OCI-LY3 (cell line): Measurements from ENCODE around the gene UFC1.

Experiments used
- H2AFZ ChIP-seq: fragments of 200-600, 300-600 bp; shearing (Covaris generic); 2 replicates; pipeline ENCODE4 v1.6.0; 2014; ENCODE audit warnings: antibody characterized with exemption, low read depth, low read length
- H3K27ac ChIP-seq: fragments of 200-600, 300-600 bp; sonication (generic); 2 replicates; pipeline ENCODE4 v1.5.1; 2014; ENCODE audit warnings: mild to moderate bottlenecking, low read length, moderate library complexity, mixed read lengths
- H3K27me3 ChIP-seq: fragments of 200-600, 300-600 bp; sonication (generic); 2 replicates; pipeline ENCODE4 v1.6.1; 2014; ENCODE audit warnings: low read depth, low read length, mixed read lengths
- H3K36me3 ChIP-seq: fragments of 200-600, 300-600 bp; sonication (generic); replicated peaks from 2 replicates; pipeline ENCODE3; 2014; ENCODE audit warnings: low read depth, low read length, mixed read lengths
- H3K4me1 ChIP-seq: fragments of 300-600, 200-600 bp; sonication (generic); 2 replicates; pipeline ENCODE4 v1.6.1; 2014; ENCODE audit warnings: low read length, mixed read lengths
- H3K4me2 ChIP-seq: fragments of 200-600, 300-600 bp; sonication (generic); 2 replicates; pipeline ENCODE4 v1.6.1; 2014; ENCODE audit warnings: low read length, mixed read lengths
- H3K4me3 ChIP-seq: fragments of 300-600, 200-600 bp; sonication (generic); 2 replicates; pipeline ENCODE4 v1.5.1; 2014; ENCODE audit warnings: antibody characterized with exemption, mild to moderate bottlenecking, low read length, moderate library complexity
- H3K79me2 ChIP-seq: fragments of 300-600, 200-600 bp; shearing (Covaris generic); 2 replicates; pipeline ENCODE4 v1.6.1; 2014; ENCODE audit warnings: mild to moderate bottlenecking, low read length, mixed read lengths
- H3K9ac ChIP-seq: fragments of 300-600, 200-600 bp; shearing (Covaris generic); 2 replicates; pipeline ENCODE4 v1.6.0; 2014; ENCODE audit warnings: mild to moderate bottlenecking, low read length, moderate library complexity
- H3K9me3 ChIP-seq: fragments of 200-600, 300-600 bp; shearing (Covaris generic); 2 replicates; pipeline ENCODE4 v1.6.1; 2014; ENCODE audit warnings: low read length, mixed read lengths; ENCODE audit not compliant: insufficient read depth
- H4K20me1 ChIP-seq: fragments of 200-600, 300-600 bp; sonication (generic); 2 replicates; pipeline ENCODE4 v1.6.1; 2016; ENCODE audit warnings: low read length, mixed read lengths; ENCODE audit not compliant: insufficient read depth
- EZH2phosphoT487 ChIP-seq: fragments of 200-600 bp; shearing (Covaris generic); IDR thresholded peaks from 2 replicates; pipeline ENCODE4 v1.6.1; 2018; ENCODE audit warnings: antibody characterized with exemption, mixed run types, low read depth
- TF ChIP-seq, protein P1 (sequence below): fragments of 200-600, 300-600 bp; sonication (generic); IDR thresholded peaks from 2 replicates; pipeline ENCODE4 v1.5.1; 2014; ENCODE audit warnings: antibody characterized with exemption, low read length, low read depth

The UFC1 gene

DNA sequence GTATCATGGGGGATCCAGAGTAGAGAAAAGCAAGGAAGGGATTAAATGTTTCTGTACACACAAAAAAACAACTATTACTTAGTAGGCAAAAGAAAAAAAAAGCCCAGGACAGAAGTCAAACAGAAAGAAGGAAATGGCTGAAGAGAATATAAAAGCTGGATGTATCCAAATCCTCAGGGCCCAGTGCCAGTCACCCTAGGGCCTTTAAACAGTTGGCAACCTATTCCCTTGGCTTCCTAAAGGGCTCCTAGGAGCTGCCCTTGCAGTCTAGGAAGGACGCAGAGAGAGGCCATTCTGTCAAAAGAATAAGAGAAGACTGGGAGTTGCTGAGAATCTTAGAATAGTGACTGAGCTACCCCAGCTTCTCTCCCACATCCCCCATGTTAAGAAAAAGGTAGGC, 18.6 kb downstream of the UFC1 start:
- no peaks in the 10 kb centered on the region for H4K20me1 ChIP-seq
- no peak overlapping the region for H3K4me3 ChIP-seq
- peaks cover 13% of the 10 kb centered on the region for H3K4me1 ChIP-seq
- peaks cover 15% of the 10 kb centered on the region for H3K79me2 ChIP-seq
- peaks cover 55% of the 10 kb centered on the region for H3K36me3 ChIP-seq
- no peak overlapping the region for H3K4me2 ChIP-seq
- H3K27ac ChIP-seq: no peak overlapping the region
- no peak overlapping the region for H3K9ac ChIP-seq
- no peak for TF ChIP-seq EZH2phosphoT487
- TF ChIP-seq, protein P1, sequence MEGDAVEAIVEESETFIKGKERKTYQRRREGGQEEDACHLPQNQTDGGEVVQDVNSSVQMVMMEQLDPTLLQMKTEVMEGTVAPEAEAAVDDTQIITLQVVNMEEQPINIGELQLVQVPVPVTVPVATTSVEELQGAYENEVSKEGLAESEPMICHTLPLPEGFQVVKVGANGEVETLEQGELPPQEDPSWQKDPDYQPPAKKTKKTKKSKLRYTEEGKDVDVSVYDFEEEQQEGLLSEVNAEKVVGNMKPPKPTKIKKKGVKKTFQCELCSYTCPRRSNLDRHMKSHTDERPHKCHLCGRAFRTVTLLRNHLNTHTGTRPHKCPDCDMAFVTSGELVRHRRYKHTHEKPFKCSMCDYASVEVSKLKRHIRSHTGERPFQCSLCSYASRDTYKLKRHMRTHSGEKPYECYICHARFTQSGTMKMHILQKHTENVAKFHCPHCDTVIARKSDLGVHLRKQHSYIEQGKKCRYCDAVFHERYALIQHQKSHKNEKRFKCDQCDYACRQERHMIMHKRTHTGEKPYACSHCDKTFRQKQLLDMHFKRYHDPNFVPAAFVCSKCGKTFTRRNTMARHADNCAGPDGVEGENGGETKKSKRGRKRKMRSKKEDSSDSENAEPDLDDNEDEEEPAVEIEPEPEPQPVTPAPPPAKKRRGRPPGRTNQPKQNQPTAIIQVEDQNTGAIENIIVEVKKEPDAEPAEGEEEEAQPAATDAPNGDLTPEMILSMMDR: no peak
- H3K9me3 ChIP-seq: no peaks in the 10 kb centered on the region
- H2AFZ ChIP-seq: no peak overlapping the region
- H3K27me3 ChIP-seq: no peaks in the 10 kb centered on the region

DNA sequence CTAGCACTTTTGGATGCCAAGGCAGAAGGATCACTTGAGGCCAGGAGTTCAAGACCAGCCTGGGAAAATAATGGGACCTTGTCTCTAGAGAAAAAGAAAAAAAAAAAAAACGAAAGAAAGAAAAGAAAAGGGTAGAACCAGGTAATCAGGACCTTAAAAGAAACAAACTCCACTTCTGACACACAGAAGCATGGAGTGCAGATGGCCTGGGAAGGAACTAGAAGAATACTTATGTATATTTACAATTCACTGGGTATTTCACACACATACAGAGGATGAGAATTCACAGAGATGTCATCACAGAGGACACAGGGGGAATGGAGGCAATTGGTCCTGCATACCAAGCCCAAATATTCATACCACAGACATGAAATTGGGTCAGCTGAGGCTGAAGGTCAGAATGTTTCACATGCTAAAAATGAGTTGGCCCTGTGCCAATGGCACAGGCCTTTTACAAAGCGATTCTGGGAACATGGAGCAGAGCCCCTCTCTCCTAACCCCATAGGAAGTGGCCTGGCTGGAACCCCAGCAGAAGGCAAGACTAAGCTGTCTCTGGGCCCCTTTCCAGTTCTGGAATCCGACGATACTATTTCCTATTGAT, 19.1 kb downstream of the UFC1 start:
- H3K4me1 ChIP-seq: peaks cover 13% of the 10 kb centered on the region
- no peak overlapping the region for H3K4me2 ChIP-seq
- H3K27ac ChIP-seq: no peak overlapping the region
- H3K9ac ChIP-seq: no peak overlapping the region
- TF ChIP-seq, protein P1: no peak
- TF ChIP-seq EZH2phosphoT487: no peak
- no peaks in the 10 kb centered on the region for H4K20me1 ChIP-seq
- H3K79me2 ChIP-seq: peaks cover 15% of the 10 kb centered on the region
- no peak overlapping the region for H3K4me3 ChIP-seq
- no peaks in the 10 kb centered on the region for H3K9me3 ChIP-seq
- no peak overlapping the region for H2AFZ ChIP-seq
- no peaks in the 10 kb centered on the region for H3K27me3 ChIP-seq
- H3K36me3 ChIP-seq: peaks cover 55% of the 10 kb centered on the region

GRCh38 chr1:161173711-161174110, 19.9 kb downstream of the UFC1 start:
- Histone ChIP-seq H4K20me1 (no peaks in the 10 kb centered on the region), H3K79me2 (peaks cover 15% of the 10 kb centered on the region), H3K4me2 (no peak overlapping the region), H3K4me3 (no peak overlapping the region), H3K27ac (no peak overlapping the region), H3K9me3 (no peaks in the 10 kb centered on the region), H3K36me3 (peaks cover 55% of the 10 kb centered on the region), H3K9ac (no peak overlapping the region), H2AFZ (no peak overlapping the region), H3K4me1 (peaks cover 21% of the 10 kb centered on the region), H3K27me3 (no peaks in the 10 kb centered on the region)
- TF ChIP-seq EZH2phosphoT487: no peak
- TF ChIP-seq, protein P1: no peak

DNA sequence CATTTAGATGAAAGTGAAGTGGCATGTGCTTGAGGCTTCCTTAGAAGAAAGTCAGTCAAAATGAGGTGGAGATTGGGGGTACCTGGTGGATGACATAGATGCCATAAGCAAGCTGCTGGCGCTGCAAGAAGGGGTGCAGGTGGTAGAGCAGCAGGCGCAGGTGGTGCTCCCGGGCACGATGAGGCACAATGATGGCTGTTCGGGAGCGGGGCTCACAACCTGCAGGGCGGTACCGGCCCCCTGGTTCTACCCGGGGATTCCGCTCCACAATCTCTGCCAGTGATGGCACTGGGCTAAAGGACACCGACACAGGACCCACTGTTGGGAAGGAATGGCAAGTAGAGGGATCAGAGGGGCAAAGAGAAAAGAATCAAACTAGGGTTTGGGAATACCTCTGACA, 21.1 kb downstream of the UFC1 start:
- H3K36me3 ChIP-seq: peaks cover 52% of the 10 kb centered on the region
- no peak overlapping the region for H3K9ac ChIP-seq
- H3K27ac ChIP-seq: no peak overlapping the region
- H3K79me2 ChIP-seq: peaks cover 15% of the 10 kb centered on the region
- H4K20me1 ChIP-seq: no peaks in the 10 kb centered on the region
- H3K27me3 ChIP-seq: no peaks in the 10 kb centered on the region
- no peak overlapping the region for H3K4me3 ChIP-seq
- no peaks in the 10 kb centered on the region for H3K9me3 ChIP-seq
- H3K4me1 ChIP-seq: peaks cover 21% of the 10 kb centered on the region
- TF ChIP-seq, protein P1: no peak
- TF ChIP-seq EZH2phosphoT487: no peak
- no peak overlapping the region for H2AFZ ChIP-seq
- H3K4me2 ChIP-seq: no peak overlapping the region
